Peyer's patch (tissue), 4 donors: ENCODE data around the gene FARSB. TPM values are rescaled to one million over a fixed set of nuclear protein-coding genes. Genes with fewer than 3 reads are reported as not detected.

Experiments used
- DNase-seq, 3 donors: peaks; one replicate each; pipeline ENCODE4 v3.0.0-alpha.2; 2017 to 2019
- H3K27ac ChIP-seq, 4 donors: fragments of 200-600 bp; sonication (generic); one replicate each; pipeline ENCODE4 v1.5.1; 2016 to 2019
- H3K27me3 ChIP-seq, 2 donors: fragments of 200-600 bp; sonication (generic); one replicate each; pipeline ENCODE4 v1.5.1; 2019
- H3K36me3 ChIP-seq, 3 donors: fragments of 200-600 bp; sonication (generic); one replicate each; pipeline ENCODE4 v1.5.1; 2016 to 2019
- H3K4me1 ChIP-seq, 4 donors: fragments of 200-600 bp; sonication (generic); one replicate each; pipeline ENCODE4 v1.5.1; 2016 to 2019
- H3K4me3 ChIP-seq, 4 donors: fragments of 200-600 bp; sonication (generic); 1 replicate in 3 of 4; 2 replicates in 1 of 4; pipeline ENCODE4 v1.5.1; 2016 to 2019; ENCODE audit warnings: mild to moderate bottlenecking in 1 of 4
- H3K9me3 ChIP-seq, 4 donors: fragments of 200-600 bp; sonication (generic); one replicate each; pipeline ENCODE4 v1.5.1; 2016 to 2019; ENCODE audit warnings: mild to moderate bottlenecking in 1 of 4
- POLR2A ChIP-seq, 2 donors: fragments of 450-650 bp; IDR thresholded peaks; one replicate each; pipeline ENCODE4 v1.5.1; 2017; ENCODE audit warnings: antibody characterized with exemption in 2 of 2, mild to moderate bottlenecking in 2 of 2, moderate library complexity in 2 of 2
- total RNA-seq, 4 donors: library from RNA; depleted of rRNA; stranded (reverse); fragments of >200 nt; gene quantifications; one replicate each; pipeline ENCODE4 v1.1.0, GENCODE V29; 2016
- TF ChIP-seq, protein P1 (sequence below), 6 experiments: fragments of 450-650 bp in 4 of 6; fragments of 200-600 bp in 2 of 6; sonication (generic) in 1 of 6; IDR thresholded peaks; one replicate each; pipeline ENCODE4 v1.5.1; 2017 to 2019; ENCODE audit warnings: antibody characterized with exemption in 6 of 6, mild to moderate bottlenecking in 3 of 6, moderate library complexity in 1 of 6

FARSB gene
- total RNA-seq, 4 donors from 2014 or later: 8.6 to 14.9 (median 11.7) TPM

DNA sequence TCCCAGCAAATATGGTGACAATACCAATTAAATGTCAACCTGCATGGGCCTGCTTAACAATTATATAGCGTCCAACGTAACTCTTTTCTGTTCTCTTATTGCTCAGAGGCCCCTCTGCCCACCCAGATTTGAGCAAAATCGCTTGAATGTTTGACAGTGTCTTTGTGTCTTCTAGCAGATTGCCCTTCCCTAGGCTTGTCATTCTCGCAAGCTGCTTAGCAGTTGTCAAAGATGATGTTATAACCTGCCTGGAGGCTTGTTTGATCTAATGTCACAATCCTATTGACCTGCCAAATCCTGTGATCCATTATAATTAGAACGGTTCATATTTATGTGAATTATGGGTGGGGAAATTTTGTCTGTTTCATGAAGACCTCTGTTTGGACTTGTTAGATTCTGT, 108.8 kb downstream of the FARSB start:
- no peak for DNase-seq
- H3K4me3 ChIP-seq: no peak overlapping the region
- no peaks in the 10 kb centered on the region for H3K9me3 ChIP-seq
- no peaks in the 10 kb centered on the region for H3K27me3 ChIP-seq
- H3K27ac ChIP-seq: no peak overlapping the region
- no peak for TF ChIP-seq POLR2A (IDR thresholded peaks at IDR 0.05)
- TF ChIP-seq, protein P1, sequence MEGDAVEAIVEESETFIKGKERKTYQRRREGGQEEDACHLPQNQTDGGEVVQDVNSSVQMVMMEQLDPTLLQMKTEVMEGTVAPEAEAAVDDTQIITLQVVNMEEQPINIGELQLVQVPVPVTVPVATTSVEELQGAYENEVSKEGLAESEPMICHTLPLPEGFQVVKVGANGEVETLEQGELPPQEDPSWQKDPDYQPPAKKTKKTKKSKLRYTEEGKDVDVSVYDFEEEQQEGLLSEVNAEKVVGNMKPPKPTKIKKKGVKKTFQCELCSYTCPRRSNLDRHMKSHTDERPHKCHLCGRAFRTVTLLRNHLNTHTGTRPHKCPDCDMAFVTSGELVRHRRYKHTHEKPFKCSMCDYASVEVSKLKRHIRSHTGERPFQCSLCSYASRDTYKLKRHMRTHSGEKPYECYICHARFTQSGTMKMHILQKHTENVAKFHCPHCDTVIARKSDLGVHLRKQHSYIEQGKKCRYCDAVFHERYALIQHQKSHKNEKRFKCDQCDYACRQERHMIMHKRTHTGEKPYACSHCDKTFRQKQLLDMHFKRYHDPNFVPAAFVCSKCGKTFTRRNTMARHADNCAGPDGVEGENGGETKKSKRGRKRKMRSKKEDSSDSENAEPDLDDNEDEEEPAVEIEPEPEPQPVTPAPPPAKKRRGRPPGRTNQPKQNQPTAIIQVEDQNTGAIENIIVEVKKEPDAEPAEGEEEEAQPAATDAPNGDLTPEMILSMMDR (IDR thresholded peaks at IDR 0.05): no peak
- H3K4me1 ChIP-seq: peaks cover 0 to 8% (median 0%) of the 10 kb centered on the region in 4 donors
- H3K36me3 ChIP-seq: no peaks in the 10 kb centered on the region

DNA sequence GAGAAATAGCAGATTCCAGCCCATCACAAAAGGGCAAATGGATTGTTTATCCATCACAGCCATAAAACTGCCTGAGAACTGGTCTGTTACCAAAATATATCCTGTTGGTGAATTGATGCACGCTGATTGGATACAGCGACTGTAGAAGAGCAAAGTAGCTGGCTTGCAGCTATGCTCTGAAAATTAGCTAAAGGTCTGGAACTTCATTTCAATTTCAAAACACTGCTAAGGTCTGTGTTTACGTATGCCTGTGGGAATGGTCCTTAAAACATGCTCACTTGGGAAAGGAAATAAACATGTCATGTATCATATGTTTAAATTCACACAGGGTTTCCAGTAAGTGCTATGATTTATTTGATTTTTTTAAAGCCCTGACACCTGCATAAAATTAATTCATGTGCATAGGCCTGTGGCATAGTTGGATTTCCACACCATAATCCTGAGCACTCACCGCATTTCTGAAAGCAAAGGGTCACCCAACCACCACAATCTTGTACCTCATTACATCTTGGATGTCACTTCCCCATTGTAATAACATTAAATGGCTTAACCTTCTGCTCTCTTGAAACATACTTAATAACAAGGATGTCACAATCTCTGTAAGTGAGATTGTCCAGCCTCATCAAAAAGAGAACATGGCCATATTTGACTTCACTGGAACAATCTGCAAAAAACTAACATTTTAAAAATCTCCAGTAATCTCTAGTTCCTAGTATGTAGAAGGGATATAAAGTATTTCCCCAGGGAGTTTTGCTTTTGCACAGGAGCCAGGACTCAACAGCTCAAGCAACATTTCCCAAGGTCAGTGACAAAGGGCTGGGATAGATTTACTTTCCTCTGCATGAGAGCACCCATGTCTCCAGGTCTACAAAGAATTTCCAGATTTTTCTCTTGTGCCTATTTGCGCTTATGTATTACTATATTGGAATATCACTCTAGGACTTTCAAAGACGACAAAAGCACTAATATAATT, 109.8 kb downstream of the FARSB start:
- no peak overlapping the region for H3K27ac ChIP-seq
- no peaks in the 10 kb centered on the region for H3K9me3 ChIP-seq
- no peaks in the 10 kb centered on the region for H3K36me3 ChIP-seq
- no peak for DNase-seq
- no peaks in the 10 kb centered on the region for H3K27me3 ChIP-seq
- H3K4me1 ChIP-seq: peaks cover 0 to 8% (median 0%) of the 10 kb centered on the region in 4 donors
- no peak for TF ChIP-seq POLR2A (IDR thresholded peaks at IDR 0.05)
- TF ChIP-seq, protein P1 (IDR thresholded peaks at IDR 0.05): no peak
- no peak overlapping the region for H3K4me3 ChIP-seq

DNA sequence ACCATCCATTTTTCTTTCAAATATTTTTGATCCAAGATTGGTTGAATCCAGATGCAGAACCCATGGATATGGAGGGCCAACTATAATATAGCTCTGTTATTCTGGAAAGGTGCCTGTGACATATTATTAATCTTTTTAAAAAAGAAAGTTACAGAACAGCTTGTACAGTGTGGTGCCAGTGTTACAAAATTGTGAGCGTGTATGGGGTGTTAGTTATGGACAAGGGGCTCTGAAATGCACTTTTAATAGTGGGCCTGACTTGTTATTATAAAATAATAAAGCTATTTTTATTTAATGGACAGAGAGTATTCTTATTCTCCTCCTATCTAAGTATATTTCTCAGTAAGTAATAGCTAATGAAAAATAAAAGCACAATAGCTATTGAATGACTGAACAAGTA, 111.2 kb downstream of the FARSB start:
- no peak for DNase-seq
- H3K4me1 ChIP-seq: peaks cover 0 to 8% (median 0%) of the 10 kb centered on the region in 4 donors
- no peak overlapping the region for H3K4me3 ChIP-seq
- H3K27me3 ChIP-seq: no peaks in the 10 kb centered on the region
- no peaks in the 10 kb centered on the region for H3K36me3 ChIP-seq
- no peaks in the 10 kb centered on the region for H3K9me3 ChIP-seq
- TF ChIP-seq, protein P1 (IDR thresholded peaks at IDR 0.05): no peak
- no peak for TF ChIP-seq POLR2A (IDR thresholded peaks at IDR 0.05)
- H3K27ac ChIP-seq: no peak overlapping the region

DNA sequence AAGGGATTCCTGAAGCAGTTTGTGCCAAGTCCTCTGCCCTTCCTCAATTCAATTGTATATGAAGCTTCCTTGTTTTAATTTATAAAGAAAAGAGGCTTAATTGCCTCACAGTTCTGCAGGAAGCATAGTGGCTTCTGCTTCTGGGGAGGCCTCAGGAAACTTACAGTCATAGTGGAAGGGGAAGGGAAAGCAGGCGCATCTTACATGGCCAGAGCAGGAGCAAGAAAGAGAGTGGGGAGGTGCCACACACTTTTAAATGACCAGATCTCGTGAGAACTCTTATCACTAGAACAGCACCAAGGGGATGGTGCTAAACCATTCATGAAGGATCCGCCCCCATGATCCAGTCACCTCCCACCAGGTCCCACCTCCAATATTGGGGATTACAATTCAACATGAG, 117.4 kb downstream of the FARSB start:
- Histone ChIP-seq H3K36me3 (peaks cover 0 to 4% (median 0%) of the 10 kb centered on the region in 3 donors), H3K4me3 (no peak overlapping the region), H3K9me3 (no peaks in the 10 kb centered on the region), H3K27me3 (no peaks in the 10 kb centered on the region), H3K4me1 (no peaks in the 10 kb centered on the region), H3K27ac (no peak overlapping the region)
- TF ChIP-seq, protein P1 (IDR thresholded peaks at IDR 0.05): no peak
- TF ChIP-seq POLR2A (IDR thresholded peaks at IDR 0.05): no peak
- no peak for DNase-seq

DNA sequence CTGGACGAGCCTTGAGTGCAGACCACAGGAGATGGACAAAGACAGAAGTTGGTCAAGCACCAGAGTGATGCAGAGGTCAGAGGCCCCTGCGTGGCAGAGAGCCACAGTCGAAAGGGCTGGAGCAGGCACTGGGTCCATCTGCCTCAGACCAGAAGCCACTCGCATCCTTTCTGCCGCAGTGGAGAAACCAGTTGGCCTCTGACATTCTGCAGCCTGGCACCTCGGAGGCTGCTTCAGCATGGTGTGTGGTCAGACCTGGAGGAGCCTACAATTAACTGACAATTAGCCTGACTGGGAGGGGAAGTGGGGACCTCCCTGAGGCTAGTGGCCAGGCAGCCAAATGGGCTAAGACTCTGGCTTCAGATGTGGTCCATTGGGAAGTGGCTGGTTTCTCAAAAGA, 120.4 kb downstream of the FARSB start:
- no peak overlapping the region for H3K27ac ChIP-seq
- H3K36me3 ChIP-seq: peaks cover 0 to 4% (median 0%) of the 10 kb centered on the region in 3 donors
- no peaks in the 10 kb centered on the region for H3K4me1 ChIP-seq
- DNase-seq: no peak
- no peaks in the 10 kb centered on the region for H3K27me3 ChIP-seq
- H3K9me3 ChIP-seq: no peaks in the 10 kb centered on the region
- TF ChIP-seq POLR2A (IDR thresholded peaks at IDR 0.05): no peak
- TF ChIP-seq, protein P1 (IDR thresholded peaks at IDR 0.05): no peak
- no peak overlapping the region for H3K4me3 ChIP-seq
